DOHH2 (cell line): ENCODE results near the gene AMOT.

Source experiments
- CTCF ChIP-seq: fragments of 200-600 bp; sonication (generic); IDR thresholded peaks from one replicate; pipeline ENCODE4 v1.5.1; 2014; ENCODE audit warnings: antibody characterized with exemption, mild to moderate bottlenecking, low read depth, low read length; ENCODE audit not compliant: poor library complexity, severe bottlenecking
- EZH2phosphoT487 ChIP-seq: fragments of 200-600 bp; sonication (generic); IDR thresholded peaks from 2 replicates; pipeline ENCODE4 v1.6.1; 2017; ENCODE audit warnings: borderline replicate concordance, mild to moderate bottlenecking, antibody characterized with exemption, low read length, moderate library complexity, mixed read lengths

DNA sequence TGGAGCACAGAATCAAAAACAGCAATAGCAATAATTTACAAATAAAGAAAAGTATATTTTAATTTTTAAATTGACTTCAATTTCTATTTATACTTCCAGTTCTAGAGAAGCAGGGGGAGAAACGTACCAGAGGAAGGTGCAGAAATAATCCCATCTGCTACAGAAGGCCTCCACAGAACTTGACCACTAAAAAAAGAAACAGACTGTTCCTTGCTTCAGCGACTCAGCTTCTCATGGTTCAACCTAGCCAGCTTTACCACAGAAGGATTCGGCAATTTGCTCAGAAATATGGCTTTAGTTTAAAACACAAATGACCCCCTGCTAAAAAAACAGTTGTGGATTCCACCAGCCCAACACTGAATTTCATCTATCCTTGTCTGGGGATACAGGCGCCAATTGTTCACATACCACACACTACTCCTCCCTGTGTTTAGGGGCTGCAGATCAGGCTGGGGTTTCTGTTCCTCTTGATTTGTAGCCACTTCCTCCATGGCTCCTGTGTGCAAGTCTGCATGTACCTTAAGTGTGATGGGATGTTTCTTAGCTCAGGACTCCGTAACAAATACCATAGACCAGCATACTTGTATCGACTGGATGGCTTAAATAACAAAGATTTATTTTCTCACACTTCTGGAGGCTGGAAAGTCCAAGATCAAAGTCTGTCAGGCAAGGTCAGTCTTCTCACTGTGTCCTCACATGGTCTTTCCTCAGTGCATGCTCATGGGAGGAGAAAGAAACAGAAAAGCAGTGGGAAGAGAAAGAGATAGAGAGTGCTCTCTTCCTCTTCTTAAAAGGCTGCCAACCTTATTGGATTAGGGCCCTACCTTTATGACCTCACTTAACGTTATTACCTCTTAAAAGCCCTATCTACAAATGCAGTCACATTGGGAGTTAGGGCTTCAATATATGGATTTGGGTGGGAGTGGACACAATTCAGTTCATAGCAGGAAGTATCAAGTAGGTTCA is 79.1 kb downstream of the AMOT start:
- no peak for TF ChIP-seq CTCF
- TF ChIP-seq EZH2phosphoT487: no peak
